Activated naive CD4-positive, alpha-beta T cell treated with Interleukin-2 at 50 U/mL for 16 hours (primary cell): ENCODE measurements around the gene DMRTC1.
"Not testable (repeated sequence)": the region's sequence is repeated elsewhere in the genome, so short reads cannot be mapped to it uniquely, and the experiment has no call there.

Experiments used
- DNase-seq: peaks from one replicate; pipeline ENCODE4 v3.0.0-alpha.2; 2020

Gene DMRTC1

DNA sequence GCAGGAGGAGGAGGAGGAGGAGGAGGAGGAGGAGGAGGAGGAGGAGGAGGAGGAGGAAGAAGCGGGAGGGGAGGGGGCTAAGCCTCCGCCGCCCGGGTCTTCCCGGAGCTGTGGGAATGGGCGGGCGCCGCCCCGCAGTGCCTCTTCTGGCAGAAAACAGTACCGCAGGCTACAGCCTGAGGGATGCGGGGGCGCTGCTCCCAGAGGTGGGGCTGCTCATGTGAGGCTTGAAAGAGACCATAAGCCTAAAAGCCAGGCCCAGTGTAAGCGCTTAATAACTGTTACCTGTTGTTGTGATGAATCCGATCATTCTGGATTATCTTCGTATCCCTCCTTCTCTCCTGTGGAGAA, at the start of gene DMRTC1:
Gene DMRTC1 (minus strand): TSS at position 19 of the 351 bp plus-strand sequence. CDS start 68,143 bp downstream, outside the sequence.
- not testable (repeated sequence) for DNase-seq

- not testable (repeated sequence) for DNase-seq
Observed at GRCh38 chrX:72980894-72981469, 37.3 kb upstream of the DMRTC1 start.

GRCh38 chrX:72974885-72975284, 31.2 kb upstream of the DMRTC1 start:
- not testable (repeated sequence) for DNase-seq

DNA sequence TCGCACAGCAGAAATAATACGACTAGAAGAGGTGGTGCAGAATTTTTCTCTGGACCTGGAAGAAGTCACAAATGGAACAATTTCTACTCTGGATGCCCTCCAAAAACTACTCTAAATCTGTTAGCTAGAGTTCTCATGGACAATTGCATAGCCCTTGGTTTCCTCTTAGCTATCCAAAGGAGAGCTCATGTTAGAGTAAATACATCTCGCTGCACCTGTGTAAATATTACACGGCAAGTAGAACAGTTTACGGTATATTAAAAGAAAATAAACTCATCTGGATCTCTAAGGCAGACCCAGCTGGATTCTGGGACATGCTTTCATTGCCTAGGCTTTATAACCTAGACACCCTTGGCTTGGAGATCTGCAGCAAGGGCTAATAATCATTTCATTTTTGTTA, 28.2 kb upstream of the DMRTC1 start:
- not testable (repeated sequence) for DNase-seq

DNA sequence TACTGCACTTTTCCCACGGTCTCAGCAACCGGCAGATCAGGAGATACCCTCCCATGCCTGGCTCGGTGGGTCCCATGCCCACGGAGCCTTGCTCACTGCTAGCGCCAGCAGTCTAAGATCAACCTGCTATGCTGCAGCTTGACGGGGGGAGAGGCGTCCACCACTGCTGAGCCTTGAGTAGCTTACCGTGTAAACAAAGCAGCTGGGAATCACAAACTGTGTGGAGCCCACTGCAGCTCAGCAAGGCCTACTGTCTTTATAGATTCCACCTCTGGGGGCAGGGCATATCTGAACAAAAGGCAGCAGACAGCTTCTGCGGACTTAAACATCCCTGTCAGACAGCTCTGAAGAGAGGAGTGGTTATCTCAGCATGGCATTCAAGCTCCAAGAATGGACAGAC, 16.3 kb upstream of the DMRTC1 start:
- DNase-seq = not testable (repeated sequence)

GRCh38 chrX:72943035-72943818, 410 bp downstream of the DMRTC1 start:
- not testable (repeated sequence) for DNase-seq

DNA sequence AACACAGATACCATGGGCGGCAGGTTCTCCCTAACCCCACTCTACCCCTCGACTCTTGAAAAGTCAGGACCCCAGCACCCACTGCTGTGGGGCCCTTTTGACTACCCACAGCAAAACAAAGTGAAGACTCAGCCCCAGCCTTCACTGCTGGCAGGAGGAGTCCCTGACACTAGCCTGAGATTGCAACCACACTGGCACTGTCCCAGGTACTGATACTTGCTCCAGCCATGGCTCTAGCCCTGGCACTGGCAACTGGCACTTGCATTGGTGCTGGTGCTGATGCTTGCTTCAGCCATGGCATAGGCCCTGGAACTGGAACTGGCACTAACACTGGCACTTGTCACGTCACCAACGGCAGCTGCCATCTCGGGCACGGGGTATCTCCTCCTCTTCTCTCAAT, 1.4 kb downstream of the DMRTC1 start:
- not testable (repeated sequence) for DNase-seq

GRCh38 chrX:72937906-72938305, 5.7 kb downstream of the DMRTC1 start, which contains the start of gene FAM236A:
FAM236A (plus strand) TSS chrX:72938206; CDS start chrX:72938263, 57 bp downstream.
- DNase-seq = not testable (repeated sequence)

DNA sequence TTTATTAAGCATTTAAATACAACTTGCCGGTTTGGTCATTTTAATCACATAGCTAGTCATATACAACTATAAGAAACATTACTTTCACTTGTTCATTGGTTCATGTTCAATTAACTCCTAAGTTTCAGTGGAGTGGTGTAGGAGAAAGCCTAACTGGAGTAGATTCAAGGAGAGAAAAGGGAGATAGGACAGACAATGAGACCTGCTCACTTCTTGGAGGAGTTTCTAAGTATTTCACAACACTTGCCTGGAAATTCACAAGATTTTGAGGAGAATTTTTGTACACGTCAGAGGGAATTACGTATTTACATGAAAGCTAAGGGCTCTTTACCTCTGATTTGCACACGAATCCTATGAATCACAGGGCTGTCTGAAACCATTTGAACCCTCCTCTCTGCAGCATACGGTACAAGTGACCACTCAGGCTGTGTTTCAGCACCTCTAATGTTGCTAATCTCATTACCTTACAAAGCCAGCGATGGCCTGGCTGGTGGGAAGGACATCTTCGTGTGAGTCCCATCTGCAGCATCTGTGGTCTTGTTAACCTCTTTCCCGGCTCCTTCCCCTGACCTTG, 6.7 kb downstream of the DMRTC1 start:
- not testable (repeated sequence) for DNase-seq

DNA sequence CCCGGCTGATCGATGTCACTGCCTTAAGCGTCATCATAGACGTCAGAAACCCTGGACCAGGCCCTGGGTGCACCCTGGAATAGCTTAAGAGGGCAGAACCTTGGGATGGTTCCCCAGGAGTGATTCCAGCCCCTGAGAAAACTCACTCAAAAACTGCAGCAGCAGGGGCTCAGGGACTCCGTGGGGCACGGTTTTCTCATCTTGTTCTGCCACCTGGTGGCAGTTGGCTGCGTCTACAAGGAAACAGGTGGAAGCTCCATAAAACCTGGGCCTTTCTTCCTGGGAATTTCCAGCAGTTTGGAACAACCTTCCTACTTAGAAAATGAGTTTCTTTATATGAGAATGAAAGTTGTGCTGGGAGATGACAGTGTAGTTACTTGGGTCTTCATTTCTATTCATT, 7.2 kb downstream of the DMRTC1 start:
- DNase-seq = not testable (repeated sequence)

GRCh38 chrX:72932283-72932682, 11.4 kb downstream of the DMRTC1 start:
- DNase-seq = not testable (repeated sequence)

- DNase-seq = not testable (repeated sequence)
Observed at GRCh38 chrX:72916096-72916495, 27.5 kb downstream of the DMRTC1 start.

GRCh38 chrX:72912315-72912714, 31.3 kb downstream of the DMRTC1 start, which contains the start of gene FAM236C:
FAM236C (plus strand) TSS chrX:72912615; CDS start chrX:72912715, 100 bp downstream.
- DNase-seq = not testable (repeated sequence)

DNA sequence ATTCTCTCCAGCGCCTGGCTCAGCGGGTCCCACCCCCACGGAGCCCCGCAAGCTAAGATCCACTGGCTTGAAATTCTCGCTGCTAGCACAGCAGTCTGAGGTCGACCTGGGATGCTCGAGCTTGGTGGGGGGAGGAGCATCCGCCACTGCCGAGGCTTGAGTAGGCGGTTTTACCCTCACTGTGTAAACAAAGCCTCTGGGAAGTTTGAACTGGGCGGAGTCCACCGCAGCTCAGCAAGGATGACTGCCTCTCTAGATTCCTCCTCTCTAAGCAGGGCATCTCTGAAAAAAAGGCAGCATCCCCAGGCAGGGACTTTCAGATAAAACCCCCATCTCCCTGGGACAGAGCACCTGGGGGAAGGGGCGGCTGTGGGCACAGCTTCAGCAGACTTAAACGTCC, 53.9 kb downstream of the DMRTC1 start:
- DNase-seq = not testable (repeated sequence)

- not testable (repeated sequence) for DNase-seq
Observed at GRCh38 chrX:72882898-72883297, 60.7 kb downstream of the DMRTC1 start.

- DNase-seq = not testable (repeated sequence)
Observed at GRCh38 chrX:72837532-72837931, 106.1 kb downstream of the DMRTC1 start.

DNA sequence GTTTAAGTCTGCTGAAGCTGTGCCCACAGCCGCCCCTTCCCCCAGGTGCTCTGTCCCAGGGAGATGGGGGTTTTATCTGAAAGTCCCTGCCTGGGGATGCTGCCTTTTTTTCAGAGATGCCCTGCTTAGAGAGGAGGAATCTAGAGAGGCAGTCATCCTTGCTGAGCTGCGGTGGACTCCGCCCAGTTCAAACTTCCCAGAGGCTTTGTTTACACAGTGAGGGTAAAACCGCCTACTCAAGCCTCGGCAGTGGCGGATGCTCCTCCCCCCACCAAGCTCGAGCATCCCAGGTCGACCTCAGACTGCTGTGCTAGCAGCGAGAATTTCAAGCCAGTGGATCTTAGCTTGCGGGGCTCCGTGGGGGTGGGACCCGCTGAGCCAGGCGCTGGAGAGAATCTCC, 112.9 kb downstream of the DMRTC1 start:
- not testable (repeated sequence) for DNase-seq
